Measurements from ENCODE around the gene SLC13A2. TPM values are rescaled to one million over a fixed set of nuclear protein-coding genes. Genes with fewer than 3 reads are reported as not detected.
A peak's percentile ranks its signal among the peaks of the same experiment; 100 is the strongest.
"Not testable (repeated sequence)": the region's sequence is repeated elsewhere in the genome, so short reads cannot be mapped to it uniquely, and the experiment has no call there.

The SLC13A2 gene
- total RNA-seq, 1 donor from 2014 or later: 1.1 TPM

- DNase-seq: no peak
Observed at GRCh38 chr17:28518578-28518977, 45.1 kb downstream of the SLC13A2 start.

DNA sequence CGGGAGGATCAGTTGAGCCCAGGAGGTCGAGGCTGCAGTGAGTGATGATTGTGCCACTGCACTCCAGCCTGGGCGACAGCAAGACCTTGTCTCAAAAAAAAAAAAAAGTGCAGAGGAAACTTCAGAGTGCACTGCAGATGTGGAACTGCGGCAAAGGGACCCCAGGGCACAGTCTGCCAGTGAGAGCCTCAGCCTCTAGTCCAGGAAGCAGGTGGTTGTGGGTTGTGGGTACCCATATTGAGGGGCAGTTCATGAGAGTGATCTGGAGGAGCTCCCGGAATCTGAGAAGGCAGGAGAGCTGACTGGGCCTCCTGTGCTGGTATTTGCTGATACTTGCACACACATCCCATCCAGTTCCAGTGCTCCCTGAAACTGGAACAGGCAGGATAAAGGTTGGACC lies 45.8 kb downstream of the SLC13A2 start:
- DNase-seq: no peak

GRCh38 chr17:28520687-28521086 lies 47.2 kb downstream of the SLC13A2 start:
- DNase-seq: no peak

DNA sequence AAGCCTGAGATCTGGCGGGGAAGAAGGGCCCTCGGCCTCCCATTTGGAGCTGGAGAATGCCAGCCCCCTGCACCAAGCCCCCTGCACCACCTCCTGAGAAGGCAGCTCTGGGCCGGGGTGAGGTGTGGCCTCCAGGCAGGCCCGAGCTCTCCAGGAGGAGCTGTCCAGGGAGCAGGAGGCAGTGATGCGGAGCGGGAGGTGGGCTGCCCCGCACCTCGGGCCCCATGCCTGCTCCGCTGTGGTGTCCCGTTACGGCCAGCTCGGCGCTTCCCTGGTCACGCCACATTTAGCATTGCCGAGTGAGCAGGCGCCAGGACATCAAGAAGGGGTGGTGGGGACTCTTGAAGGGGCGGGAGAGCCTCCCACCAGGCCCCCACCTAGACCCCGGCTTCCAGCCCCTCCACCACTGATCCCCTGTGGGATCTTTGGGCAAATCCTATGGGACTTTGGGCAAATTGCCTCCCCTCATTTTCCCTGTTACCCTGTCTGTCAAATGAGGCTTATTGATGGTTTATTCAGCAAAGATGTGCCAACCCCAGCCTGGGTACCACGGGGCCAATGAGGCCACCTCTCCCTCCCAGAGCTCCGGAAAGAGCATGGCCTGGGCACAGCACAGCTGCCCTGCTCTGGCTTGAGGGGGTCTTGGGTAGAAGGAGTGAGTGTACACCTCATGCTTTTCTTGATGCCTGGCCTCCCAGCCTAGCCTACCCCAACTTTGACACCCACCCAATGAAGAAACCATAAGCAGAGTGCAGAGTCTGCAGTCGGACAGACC lies 48.1 kb downstream of the SLC13A2 start:
- DNase-seq: peak; percentile 21

GRCh38 chr17:28522281-28522680 lies 48.8 kb downstream of the SLC13A2 start:
- DNase-seq: not testable (repeated sequence)

DNA sequence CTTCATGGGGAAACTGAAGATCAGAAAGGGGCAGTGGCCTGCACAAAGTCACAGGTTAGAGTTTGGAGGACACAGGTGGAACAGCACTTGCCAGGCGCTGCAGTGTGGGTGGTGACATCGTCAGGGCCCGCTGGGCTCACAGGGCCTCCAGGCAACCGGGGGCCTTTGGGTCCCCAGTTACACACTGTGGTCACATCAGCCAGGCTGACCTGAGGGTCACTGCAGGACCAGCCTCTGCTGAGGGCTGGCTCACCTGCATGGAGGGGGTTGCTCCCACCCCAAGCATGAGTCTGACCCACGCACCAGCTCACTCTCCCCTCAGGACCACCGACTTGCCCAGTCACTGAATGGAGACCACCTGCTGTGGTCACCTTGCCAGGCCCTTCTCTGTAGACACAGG lies 49.7 kb downstream of the SLC13A2 start:
- DNase-seq: no peak

DNA sequence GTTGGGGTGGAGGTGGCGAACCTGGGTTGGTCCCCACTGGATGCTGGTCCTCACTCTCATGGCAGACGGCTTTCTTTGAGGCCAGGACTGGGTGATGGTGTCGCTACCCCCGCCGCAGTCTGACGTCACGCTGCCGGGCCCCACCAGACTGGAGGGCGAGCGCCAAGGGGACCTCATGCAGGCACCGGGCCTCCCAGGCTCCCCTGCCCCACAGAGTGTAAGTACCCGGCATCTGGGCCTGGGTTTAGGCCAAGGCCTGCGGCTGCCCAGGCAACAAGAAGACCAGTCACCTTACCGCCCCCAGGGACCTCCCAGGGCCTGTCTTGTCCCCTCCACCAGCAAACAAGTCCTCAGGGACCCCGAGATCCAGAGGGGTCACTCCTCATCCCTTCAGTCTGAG lies 50.4 kb downstream of the SLC13A2 start:
- DNase-seq: no peak

DNA sequence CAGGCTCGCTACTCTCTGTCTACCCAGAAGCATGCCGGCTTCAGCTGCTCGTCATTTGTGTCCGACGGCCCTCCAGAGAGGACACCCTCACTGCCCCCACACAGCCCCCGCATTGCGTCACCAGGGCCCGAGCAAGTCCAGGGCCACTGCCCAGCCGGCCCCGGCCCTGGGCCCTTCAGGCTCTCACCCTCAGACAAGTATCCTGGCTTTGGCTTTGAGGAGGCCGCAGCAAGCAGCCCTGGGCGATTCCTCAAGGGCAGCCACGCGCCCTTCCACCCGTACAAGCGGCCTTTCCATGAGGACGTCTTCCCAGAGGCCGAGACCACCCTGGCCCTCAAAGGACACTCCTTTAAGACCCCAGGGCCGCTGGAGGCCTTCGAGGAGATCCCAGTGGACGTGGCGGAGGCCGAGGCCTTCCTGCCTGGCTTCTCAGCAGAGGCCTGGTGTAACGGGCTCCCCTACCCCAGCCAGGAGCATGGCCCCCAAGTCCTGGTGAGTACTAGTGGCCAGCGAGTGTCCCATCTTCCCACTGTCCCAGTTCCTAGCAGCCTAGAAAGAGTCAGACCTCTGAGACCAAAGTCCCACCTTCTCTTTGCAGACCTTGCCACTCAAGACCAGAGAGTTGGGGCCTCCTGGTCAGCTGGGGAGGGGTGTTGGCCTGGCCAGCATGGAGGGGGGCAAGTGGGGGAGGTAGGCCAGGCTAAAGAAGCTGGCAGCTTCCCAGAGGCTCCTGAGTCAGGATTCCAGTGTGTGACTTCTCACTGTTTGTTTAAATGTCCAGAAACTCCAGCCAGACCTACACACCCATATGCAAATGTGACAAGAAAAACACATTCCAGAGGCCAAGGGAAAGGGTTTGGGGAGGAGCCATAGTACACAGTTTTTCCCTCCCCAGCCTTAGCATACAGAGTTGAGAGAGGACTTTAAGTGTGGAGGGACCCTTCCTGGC lies 51.3 kb downstream of the SLC13A2 start:
- DNase-seq: peak; percentile 66

DNA sequence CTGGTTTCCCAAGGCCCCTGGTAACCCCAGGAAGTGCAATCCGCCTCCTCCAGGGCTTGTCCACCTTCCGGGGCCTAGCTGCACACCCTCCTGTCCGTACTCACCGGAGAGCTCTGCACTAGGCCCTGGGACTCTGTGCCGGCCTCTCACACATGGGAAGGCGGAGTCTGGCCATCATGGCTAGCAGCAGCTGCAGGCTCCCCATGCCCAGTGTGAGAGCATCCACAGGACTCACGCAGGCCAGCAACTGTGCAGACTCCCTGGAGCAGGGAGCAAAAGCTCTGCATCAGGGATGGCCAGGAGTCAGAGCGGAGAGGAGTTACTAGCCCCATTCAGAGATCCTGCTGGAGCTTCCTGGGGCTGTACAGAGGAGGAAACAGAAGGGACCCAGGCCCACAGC lies 52.9 kb downstream of the SLC13A2 start:
- DNase-seq: no peak

GRCh38 chr17:28527181-28527681 lies 53.8 kb downstream of the SLC13A2 start:
- no peak for DNase-seq

- DNase-seq: no peak
Observed at GRCh38 chr17:28527859-28528258, 54.4 kb downstream of the SLC13A2 start.

GRCh38 chr17:28528327-28529012 lies 55.0 kb downstream of the SLC13A2 start:
- DNase-seq: no peak

GRCh38 chr17:28529013-28529400 lies 55.6 kb downstream of the SLC13A2 start:
- no peak for DNase-seq

- no peak for DNase-seq
Observed at GRCh38 chr17:28530250-28530649, 56.8 kb downstream of the SLC13A2 start.

DNA sequence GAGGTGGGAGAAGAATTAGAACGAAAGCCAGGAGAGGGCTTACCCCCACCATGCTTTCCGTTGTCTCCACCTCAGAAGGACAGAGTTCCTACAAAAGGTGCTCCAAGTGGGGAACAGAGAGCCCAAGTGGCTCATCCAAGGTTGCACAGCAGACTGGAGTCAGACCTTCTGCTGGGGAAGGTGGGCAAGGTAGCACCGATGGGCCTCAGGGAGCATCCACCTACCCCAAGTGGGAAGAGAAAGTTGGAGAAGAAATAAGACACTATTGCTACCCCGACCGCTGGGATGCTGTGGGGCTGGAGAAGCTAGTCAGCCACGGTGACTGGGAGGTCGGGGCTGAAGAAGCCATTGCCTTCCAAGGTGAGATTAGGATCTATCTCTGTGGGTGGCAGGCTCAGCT lies 57.5 kb downstream of the SLC13A2 start:
- DNase-seq: no peak

GRCh38 chr17:28532050-28532960 lies 58.9 kb downstream of the SLC13A2 start:
- no peak for DNase-seq

GRCh38 chr17:28533091-28533807 lies 59.8 kb downstream of the SLC13A2 start:
- no peak for DNase-seq

GRCh38 chr17:28534740-28535375 lies 61.4 kb downstream of the SLC13A2 start:
- DNase-seq: no peak

DNA sequence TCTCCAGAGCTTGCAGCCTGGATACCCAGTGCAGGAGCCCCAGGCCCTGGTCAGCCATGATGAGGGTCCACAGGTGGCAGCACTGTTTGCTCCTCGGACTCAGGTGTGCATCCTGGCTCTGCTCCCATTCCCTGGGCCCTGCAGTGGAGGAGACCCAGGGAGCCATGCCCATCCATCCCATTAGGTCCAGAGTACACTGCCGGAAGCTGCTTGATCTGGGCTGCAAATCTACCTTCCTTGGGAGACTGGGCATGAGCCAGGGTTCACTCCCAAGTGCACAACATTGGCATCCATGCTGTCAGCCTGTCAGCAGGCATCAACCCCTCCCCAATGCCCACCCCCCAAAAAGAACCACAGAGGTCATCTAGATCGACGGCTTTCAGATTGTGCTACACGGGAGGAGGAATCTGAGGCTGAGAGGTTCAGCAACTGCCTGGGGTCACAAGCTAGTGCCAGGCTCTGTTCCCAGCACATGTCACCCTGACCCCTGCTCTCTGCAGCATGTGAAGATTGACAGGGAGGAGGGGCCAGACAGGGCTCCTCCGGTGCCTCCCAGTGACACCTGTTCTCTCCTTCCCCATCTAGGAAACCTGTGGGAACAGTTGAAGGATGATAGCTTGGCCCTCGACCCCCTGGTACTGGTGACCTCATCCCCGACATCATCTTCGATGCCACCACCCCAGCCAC lies 63.2 kb downstream of the SLC13A2 start:
- no peak for DNase-seq

DNA sequence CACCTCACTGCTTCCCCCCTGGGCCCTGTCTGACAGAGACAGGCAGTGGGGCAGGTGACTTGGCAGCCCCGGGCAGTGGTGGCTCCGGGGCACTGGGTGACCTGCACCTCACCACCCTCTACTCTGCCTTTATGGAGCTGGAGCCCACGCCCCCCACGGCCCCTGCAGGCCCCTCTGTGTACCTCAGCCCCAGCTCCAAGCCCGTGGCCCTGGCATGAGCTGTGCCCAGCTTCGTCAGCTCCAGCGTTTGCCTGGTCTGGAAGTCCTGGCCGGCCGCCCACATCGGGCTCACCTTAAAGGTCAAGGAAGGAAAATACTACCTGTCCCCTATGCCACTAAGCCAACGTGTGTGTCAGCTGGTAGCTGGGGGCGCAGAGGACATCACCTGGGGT lies 63.8 kb downstream of the SLC13A2 start:
- DNase-seq: no peak
